ENCODE data around the gene GOLGA2.

DNA sequence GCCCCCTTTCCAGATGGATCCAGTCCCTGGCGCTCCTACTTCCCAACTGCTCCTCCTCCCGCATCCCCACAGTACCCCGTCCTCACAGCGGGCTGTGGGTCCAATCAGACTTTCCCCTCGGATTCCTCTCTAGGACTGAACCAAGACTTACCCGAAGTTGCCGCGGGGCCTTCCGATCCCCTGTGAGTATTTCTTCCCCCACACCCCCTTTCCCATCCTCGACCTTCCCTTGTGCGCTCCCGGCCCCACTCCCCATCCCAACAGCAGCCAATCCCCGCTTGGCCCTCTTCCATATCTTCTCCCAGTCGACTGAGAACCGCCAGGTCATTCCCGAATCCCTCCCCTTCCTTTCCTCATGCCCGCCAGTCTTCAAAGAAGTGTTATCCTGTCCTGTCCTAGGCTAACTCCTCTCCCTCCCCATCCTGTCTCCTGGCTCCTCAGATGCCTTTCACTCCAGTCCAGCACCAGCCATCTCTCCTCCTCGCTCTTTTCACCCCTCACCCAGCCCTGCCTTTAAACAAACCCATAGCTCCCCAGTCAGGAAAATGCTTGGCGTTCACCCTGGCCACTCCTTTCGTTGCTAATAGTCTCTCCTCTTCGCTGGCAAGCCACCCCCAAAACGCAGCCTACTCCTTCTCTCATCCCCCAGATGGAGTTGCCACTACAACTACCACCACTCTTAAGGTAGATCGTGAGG, 915 bp upstream of the GOLGA2 start:
- TF ChIP-seq, protein P1, sequence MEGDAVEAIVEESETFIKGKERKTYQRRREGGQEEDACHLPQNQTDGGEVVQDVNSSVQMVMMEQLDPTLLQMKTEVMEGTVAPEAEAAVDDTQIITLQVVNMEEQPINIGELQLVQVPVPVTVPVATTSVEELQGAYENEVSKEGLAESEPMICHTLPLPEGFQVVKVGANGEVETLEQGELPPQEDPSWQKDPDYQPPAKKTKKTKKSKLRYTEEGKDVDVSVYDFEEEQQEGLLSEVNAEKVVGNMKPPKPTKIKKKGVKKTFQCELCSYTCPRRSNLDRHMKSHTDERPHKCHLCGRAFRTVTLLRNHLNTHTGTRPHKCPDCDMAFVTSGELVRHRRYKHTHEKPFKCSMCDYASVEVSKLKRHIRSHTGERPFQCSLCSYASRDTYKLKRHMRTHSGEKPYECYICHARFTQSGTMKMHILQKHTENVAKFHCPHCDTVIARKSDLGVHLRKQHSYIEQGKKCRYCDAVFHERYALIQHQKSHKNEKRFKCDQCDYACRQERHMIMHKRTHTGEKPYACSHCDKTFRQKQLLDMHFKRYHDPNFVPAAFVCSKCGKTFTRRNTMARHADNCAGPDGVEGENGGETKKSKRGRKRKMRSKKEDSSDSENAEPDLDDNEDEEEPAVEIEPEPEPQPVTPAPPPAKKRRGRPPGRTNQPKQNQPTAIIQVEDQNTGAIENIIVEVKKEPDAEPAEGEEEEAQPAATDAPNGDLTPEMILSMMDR (IDR thresholded peaks at IDR 0.05), result no peak
- no peak for TF ChIP-seq POLR2A (IDR thresholded peaks at IDR 0.05)
- no peak for TF ChIP-seq POLR2AphosphoS5 (IDR thresholded peaks at IDR 0.05)
